ENCODE data around the gene PSMD9.

- TF ChIP-seq CTCF (conservative IDR thresholded peaks at IDR 0.05; ENCODE audit: low read length) (no peak), EZH2phosphoT487 (IDR thresholded peaks at IDR 0.05; ENCODE audit: borderline replicate concordance) (no peak)
These were observed 61.2 kb downstream of the PSMD9 start for GRCh38 chr12:121949648-121950397.

All from Loucy (cell line).